ENCODE measurements around the gene ATG13. TPM values are rescaled to one million over a fixed set of nuclear protein-coding genes. Genes with fewer than 3 reads are reported as not detected.

The ATG13 gene
- polyA plus RNA-seq, 1 of the 3 experiments (the other 2 are of a cell fraction) = 39.4 TPM

DNA sequence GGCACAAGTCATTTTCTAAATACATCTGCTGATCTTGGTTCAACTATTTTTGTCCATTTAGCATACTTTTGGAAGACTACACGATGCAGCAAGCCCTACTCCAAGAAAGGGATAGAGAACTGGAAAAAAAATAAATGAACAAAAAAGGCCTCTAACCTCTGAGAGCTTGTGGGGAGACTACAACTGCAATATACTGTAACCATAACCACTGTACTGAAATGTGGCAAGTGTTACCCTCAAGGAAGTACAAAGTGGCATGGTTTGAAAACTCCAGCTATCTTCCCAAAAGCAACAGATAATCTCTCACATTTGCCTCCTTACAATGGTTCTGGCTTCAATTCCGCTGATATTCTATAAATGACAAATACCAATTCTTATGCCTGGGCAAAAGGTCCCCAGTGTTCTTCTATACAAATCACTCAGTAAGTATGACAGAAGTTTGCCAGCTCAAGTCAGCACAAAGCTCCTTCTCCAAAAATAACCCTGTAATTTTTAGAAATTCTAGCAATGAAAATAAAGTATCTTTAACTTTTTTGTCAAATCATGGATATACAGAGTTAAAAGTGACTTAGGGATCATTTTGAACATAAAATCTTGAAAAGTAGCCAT lies 46.5 kb upstream of the ATG13 start:
- H3K9me3 ChIP-seq = no peaks in the 10 kb centered on the region
- no peak for DNase-seq
- ChIA-PET POLR2A (no interaction called here), CTCF (interaction anchor here (1.0 to 1.7 kb wide), 4 partner anchors 42 to 188 kb away, joined by 3 to 4 read pairs (median 3); partner anchors contain the start of gene CHRM4)
- no peak overlapping the region for H3K4me2 ChIP-seq
- no peak overlapping the region for H3K4me3 ChIP-seq (ENCODE audit: low read depth in 2 of 2, low read length in 1 of 2)
- peaks cover 89% of the 10 kb centered on the region for H3K79me2 ChIP-seq (ENCODE audit: insufficient read depth)
- WGBS (ENCODE audit: low lambda C conversion rate) = 85% methylated on average over 2 of the region's 2 CpGs
- H3F3A ChIP-seq (replicated peaks; ENCODE audit: insufficient read depth) = no peaks in the 10 kb centered on the region
- H3K27ac ChIP-seq (ENCODE audit: low read depth in 2 of 2, low read length in 1 of 2) = no peak overlapping the region
- no peaks in the 10 kb centered on the region for H3K27me3 ChIP-seq (ENCODE audit: insufficient read depth)
- no peak overlapping the region for H3K9ac ChIP-seq
- H3K4me1 ChIP-seq (ENCODE audit: control insufficient read depth in 1 of 2, insufficient read depth in 2 of 2, low read depth in 1 of 2, low read length in 1 of 2) = no peaks in the 10 kb centered on the region; a peak in 1 of 4 replicates
- H3K36me3 ChIP-seq (replicated peaks in 1 of 2; ENCODE audit: control insufficient read depth in 1 of 2, insufficient read depth in 2 of 2, low read length in 1 of 2) = no peaks in the 10 kb centered on the region
- H4K20me1 ChIP-seq (ENCODE audit: insufficient read depth) = peaks cover 30% of the 10 kb centered on the region
- no peaks in the 10 kb centered on the region for H3K9me2 ChIP-seq
- no peak overlapping the region for H2AFZ ChIP-seq (ENCODE audit: low read depth)
- TF ChIP-seq RAD21 (IDR thresholded peaks at IDR 0.05; ENCODE audit: low read length) (no peak), TCF12 (IDR thresholded peaks at IDR 0.05) (no peak), POLR2AphosphoS5 (IDR thresholded peaks at IDR 0.05; ENCODE audit: low read depth, low read length) (no peak), SIN3A (IDR thresholded peaks at IDR 0.05; ENCODE audit: borderline replicate concordance, low read depth, low read length) (no peak), RXRA (IDR thresholded peaks at IDR 0.05; ENCODE audit: borderline replicate concordance, low read depth) (no peak), FOXM1 (IDR thresholded peaks at IDR 0.05; ENCODE audit: low read depth) (no peak), TEAD4 (IDR thresholded peaks at IDR 0.05; ENCODE audit: borderline replicate concordance, insufficient read depth) (no peak), MXI1 (IDR thresholded peaks at IDR 0.05; ENCODE audit: low read depth, low read length) (no peak), ELF1 (IDR thresholded peaks at IDR 0.05) (no peak), TAF1 (IDR thresholded peaks at IDR 0.05; ENCODE audit: borderline replicate concordance, low read depth, low read length) (no peak), EP300 (IDR thresholded peaks at IDR 0.05; ENCODE audit: borderline replicate concordance in 1 of 2, low read depth in 1 of 2, low read length in 1 of 2) (no peak), NRF1 (IDR thresholded peaks at IDR 0.05; ENCODE audit: low read depth, low read length) (no peak), JUND (IDR thresholded peaks at IDR 0.05) (no peak), MEF2A (IDR thresholded peaks at IDR 0.05; ENCODE audit: borderline replicate concordance, low read depth) (no peak), FOXJ3 (CRISPR knock-in tag; IDR thresholded peaks at IDR 0.05) (no peak), YY1 (IDR thresholded peaks at IDR 0.05; ENCODE audit: low read depth) (no peak)
- TF ChIP-seq, protein P1, sequence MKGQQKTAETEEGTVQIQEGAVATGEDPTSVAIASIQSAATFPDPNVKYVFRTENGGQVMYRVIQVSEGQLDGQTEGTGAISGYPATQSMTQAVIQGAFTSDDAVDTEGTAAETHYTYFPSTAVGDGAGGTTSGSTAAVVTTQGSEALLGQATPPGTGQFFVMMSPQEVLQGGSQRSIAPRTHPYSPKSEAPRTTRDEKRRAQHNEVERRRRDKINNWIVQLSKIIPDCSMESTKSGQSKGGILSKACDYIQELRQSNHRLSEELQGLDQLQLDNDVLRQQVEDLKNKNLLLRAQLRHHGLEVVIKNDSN (IDR thresholded peaks at IDR 0.05; ENCODE audit: borderline replicate concordance, low read depth) = no peak

DNA sequence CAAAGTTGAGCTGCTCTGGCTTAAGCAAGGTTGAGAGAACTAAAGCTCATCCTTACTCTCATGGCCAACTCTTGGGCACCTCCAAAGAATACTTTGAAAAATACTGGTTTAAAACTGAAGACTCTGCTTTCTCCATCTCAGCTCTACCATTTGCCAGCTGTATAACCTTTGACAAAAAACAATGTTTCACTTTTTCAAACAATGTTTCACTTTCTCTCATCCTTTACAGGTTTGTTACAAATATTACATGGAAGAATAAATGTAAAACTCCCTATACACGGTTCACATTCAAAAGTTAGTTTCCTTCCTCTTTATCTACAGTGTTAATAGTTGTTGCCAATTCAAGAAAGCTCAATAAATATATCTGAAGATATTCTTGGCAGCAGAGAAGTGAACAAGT lies 42.7 kb upstream of the ATG13 start:
- WGBS (ENCODE audit: low lambda C conversion rate) = 85% methylated on average over 1 of the region's 1 CpG
- ChIA-PET POLR2A (no interaction called here), CTCF (interaction anchor here (0.8 kb wide), 1 partner anchor 183 kb away, joined by 3 read pairs; the partner anchor contains the start of gene CHRM4)
- H3K36me3 ChIP-seq (replicated peaks in 1 of 2; ENCODE audit: control insufficient read depth in 1 of 2, insufficient read depth in 2 of 2, low read length in 1 of 2) = no peaks in the 10 kb centered on the region
- H2AFZ ChIP-seq (ENCODE audit: low read depth) = no peak overlapping the region
- peaks cover 47% of the 10 kb centered on the region for H4K20me1 ChIP-seq (ENCODE audit: insufficient read depth)
- no peaks in the 10 kb centered on the region for H3K9me3 ChIP-seq
- H3K9ac ChIP-seq = no peak overlapping the region
- DNase-seq = no peak
- no peaks in the 10 kb centered on the region; a peak in 1 of 4 replicates for H3K4me1 ChIP-seq (ENCODE audit: control insufficient read depth in 1 of 2, insufficient read depth in 2 of 2, low read depth in 1 of 2, low read length in 1 of 2)
- H3K4me3 ChIP-seq (ENCODE audit: low read depth in 2 of 2, low read length in 1 of 2) = no peak overlapping the region
- TF ChIP-seq, protein P2, sequence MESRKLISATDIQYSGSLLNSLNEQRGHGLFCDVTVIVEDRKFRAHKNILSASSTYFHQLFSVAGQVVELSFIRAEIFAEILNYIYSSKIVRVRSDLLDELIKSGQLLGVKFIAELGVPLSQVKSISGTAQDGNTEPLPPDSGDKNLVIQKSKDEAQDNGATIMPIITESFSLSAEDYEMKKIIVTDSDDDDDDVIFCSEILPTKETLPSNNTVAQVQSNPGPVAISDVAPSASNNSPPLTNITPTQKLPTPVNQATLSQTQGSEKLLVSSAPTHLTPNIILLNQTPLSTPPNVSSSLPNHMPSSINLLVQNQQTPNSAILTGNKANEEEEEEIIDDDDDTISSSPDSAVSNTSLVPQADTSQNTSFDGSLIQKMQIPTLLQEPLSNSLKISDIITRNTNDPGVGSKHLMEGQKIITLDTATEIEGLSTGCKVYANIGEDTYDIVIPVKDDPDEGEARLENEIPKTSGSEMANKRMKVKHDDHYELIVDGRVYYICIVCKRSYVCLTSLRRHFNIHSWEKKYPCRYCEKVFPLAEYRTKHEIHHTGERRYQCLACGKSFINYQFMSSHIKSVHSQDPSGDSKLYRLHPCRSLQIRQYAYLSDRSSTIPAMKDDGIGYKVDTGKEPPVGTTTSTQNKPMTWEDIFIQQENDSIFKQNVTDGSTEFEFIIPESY (IDR thresholded peaks at IDR 0.05; ENCODE audit: borderline replicate concordance, low read depth) = no peak
- no peak for TF ChIP-seq TEAD4 (IDR thresholded peaks at IDR 0.05; ENCODE audit: borderline replicate concordance, insufficient read depth)
- TF ChIP-seq, protein P3, sequence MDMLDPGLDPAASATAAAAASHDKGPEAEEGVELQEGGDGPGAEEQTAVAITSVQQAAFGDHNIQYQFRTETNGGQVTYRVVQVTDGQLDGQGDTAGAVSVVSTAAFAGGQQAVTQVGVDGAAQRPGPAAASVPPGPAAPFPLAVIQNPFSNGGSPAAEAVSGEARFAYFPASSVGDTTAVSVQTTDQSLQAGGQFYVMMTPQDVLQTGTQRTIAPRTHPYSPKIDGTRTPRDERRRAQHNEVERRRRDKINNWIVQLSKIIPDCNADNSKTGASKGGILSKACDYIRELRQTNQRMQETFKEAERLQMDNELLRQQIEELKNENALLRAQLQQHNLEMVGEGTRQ (IDR thresholded peaks at IDR 0.05; ENCODE audit: borderline replicate concordance, low read depth, low read length) = no peak
- TF ChIP-seq RXRA (IDR thresholded peaks at IDR 0.05; ENCODE audit: borderline replicate concordance, low read depth) = no peak
- TF ChIP-seq MEF2A (IDR thresholded peaks at IDR 0.05; ENCODE audit: borderline replicate concordance, low read depth) = no peak
- no peak for TF ChIP-seq FOXM1 (IDR thresholded peaks at IDR 0.05; ENCODE audit: low read depth)
- TF ChIP-seq FOXJ3 (CRISPR knock-in tag; IDR thresholded peaks at IDR 0.05) = no peak
- no peak for TF ChIP-seq GATA2 (CRISPR knock-in tag; IDR thresholded peaks at IDR 0.05)
- no peak for TF ChIP-seq NFIC (IDR thresholded peaks at IDR 0.05; ENCODE audit: borderline replicate concordance)
- TF ChIP-seq ELF1 (IDR thresholded peaks at IDR 0.05) = no peak
- TF ChIP-seq GABPA (IDR thresholded peaks at IDR 0.05; ENCODE audit: low read depth) = no peak
- no peak for TF ChIP-seq RFX5 (IDR thresholded peaks at IDR 0.05; ENCODE audit: low read length)
- no peak for TF ChIP-seq EP300 (IDR thresholded peaks at IDR 0.05; ENCODE audit: borderline replicate concordance in 1 of 2, low read depth in 1 of 2, low read length in 1 of 2)
- no peak for TF ChIP-seq TCF12 (IDR thresholded peaks at IDR 0.05)
- H3K4me2 ChIP-seq = no peak overlapping the region
- H3K9me2 ChIP-seq = no peaks in the 10 kb centered on the region
- H3K79me2 ChIP-seq (ENCODE audit: insufficient read depth) = peaks cover 92% of the 10 kb centered on the region
- no peaks in the 10 kb centered on the region for H3K27me3 ChIP-seq (ENCODE audit: insufficient read depth)
- peaks cover 9% of the 10 kb centered on the region for H3F3A ChIP-seq (replicated peaks; ENCODE audit: insufficient read depth)
- no peak overlapping the region for H3K27ac ChIP-seq (ENCODE audit: low read depth in 2 of 2, low read length in 1 of 2)

Data from SK-N-SH (cell line).